Heart left ventricle (tissue), 16 donors: ENCODE measurements around the gene ZBTB3. TPM values are rescaled to one million over a fixed set of nuclear protein-coding genes. Genes with fewer than 3 reads are reported as not detected.

ENCODE experiments used
- ATAC-seq, 4 donors: fragments of 200-7000 bp; cut with Tn5 transposase; one replicate each; pipeline ENCODE4 v1.9.1; 2020 to 2022; ENCODE audit warnings: moderate library complexity in 4 of 4, mild to moderate bottlenecking in 3 of 4, moderate number of reproducible peaks in 1 of 4
- DNase-seq, 5 donors: peaks; one replicate each; pipeline ENCODE4 v3.0.0-alpha.2; 2020
- H3K27ac ChIP-seq, 12 donors: fragments of 200-600 bp; sonication (generic) in 4 of 12; one replicate each; pipeline versions ENCODE4 v1.5.0 to v1.8.0; 2016 to 2022; ENCODE audit warnings: mild to moderate bottlenecking in 2 of 12
- H3K27me3 ChIP-seq, 9 donors: fragments of 200-600 bp; sonication (generic) in 2 of 9; one replicate each; pipeline versions ENCODE4 v1.5.1 to v1.8.0; 2016 to 2022; ENCODE audit warnings: mild to moderate bottlenecking in 3 of 9
- H3K36me3 ChIP-seq, 9 donors: fragments of 200-600 bp; sonication (generic) in 2 of 9; one replicate each; pipeline versions ENCODE4 v1.5.0 to v1.8.0; 2018 to 2022; ENCODE audit warnings: mild to moderate bottlenecking in 2 of 9
- H3K4me1 ChIP-seq, 12 donors: fragments of 200-600 bp; sonication (generic) in 4 of 12; one replicate each; pipeline versions ENCODE4 v1.5.0 to v1.8.0; 2016 to 2022; ENCODE audit warnings: mild to moderate bottlenecking in 3 of 12
- H3K4me3 ChIP-seq, 12 donors: fragments of 200-600 bp; sonication (generic) in 4 of 12; one replicate each; pipeline versions ENCODE4 v1.5.0 to v1.8.0; 2017 to 2022; ENCODE audit warnings: mild to moderate bottlenecking in 9 of 12, moderate library complexity in 4 of 12
- H3K9me3 ChIP-seq, 12 donors: fragments of 200-600 bp; sonication (generic) in 4 of 12; one replicate each; pipeline versions ENCODE4 v1.5.0 to v1.8.0; 2016 to 2022; ENCODE audit warnings: mild to moderate bottlenecking in 1 of 12
- CTCF ChIP-seq, 12 donors: fragments of 200-600 bp; sonication (generic) in 4 of 12; IDR thresholded peaks; one replicate each; pipeline versions ENCODE4 v1.5.0 to v1.8.0; 2018 to 2022; ENCODE audit warnings: antibody characterized with exemption in 12 of 12, mild to moderate bottlenecking in 5 of 12
- POLR2A ChIP-seq, 2 donors: fragments of 450-650 bp; IDR thresholded peaks; one replicate each; pipeline ENCODE4 v1.6.1; 2017; ENCODE audit warnings: antibody characterized with exemption in 2 of 2, mild to moderate bottlenecking in 2 of 2, moderate library complexity in 2 of 2
- WGBS, 4 donors: extraction: QIAGEN DNeasy Blood & Tissue Kit in 2 of 4; methylation state at CpG; one replicate each; pipeline versions ENCODE4 v1.1.5 to v1.1.7; 2013 to 2018; 5-methylcytosine and 5-hydroxymethylcytosine counted together
- intact Hi-C, 10 donors: fragments of 100-400 bp; cut with DNase I; formaldehyde crosslinking; loops; one replicate each; pipeline versions ENCODE4 v1.11.1 to v1.14.2; 2022
- polyA plus RNA-seq, 2 donors: library from polyadenylated mRNA; stranded (reverse); fragments of 200-250 nt; gene quantifications; one replicate each; pipeline ENCODE4 v1.2.3, GENCODE V29; 2013
- total RNA-seq, 9 donors: library from RNA; depleted of rRNA in 2 of 9; stranded (reverse); fragments of >200 nt in 2 of 9; fragmentation: NEBNext Ultra II Directional in 3 of 9; extraction: Animal tissue kit (Norgen Biotek cat#: 25700) in 3 of 9; gene quantifications; one replicate each; pipeline versions ENCODE4 v1.1.0 to v1.2.4, GENCODE V29; 2016 to 2023
- donor health status: ischemic (EF 13 %, LVEDD 7.1; RV severe dilation, severe dysfunction).
- donor health status: healthy with polysubstance abuse.
- donor health status: DM: no; HTN: yes; CAD: no.
- donor health status: DM: no; HTN: no; CAD: no.
- donor health status: ischemic (EF 25% LVEDD 6.9; RV normal size, moderate dysfunction).
- donor health status: ischemic (EF 25% LVEDD 5.7; RV mildly dilated, moderate dysfunction).
- donor health status: healthy.
- donor health status: DM: yes; HTN: yes; CAD: no.
- donor health status: ischemic (EF 35%, LVEDD 5.7; RV mildly dilated, moderate dysfunction).
- donor health status: nonischemic (EF 11% LVEDD 7.7; RV severe dilation, severe dysfunction).
- donor health status: DM: yes; HTN: yes; CAD: no.
- donor health status: PGD.
- donor health status: ischemic (EF 29% LVEDD 5.4; RV normal size, mild dysfunction).
- donor health status: nonischemic (EF 23%, LVEDD 6.1; RV moderate dilation, normal function).

Gene ZBTB3
- total and polyA plus RNA-seq, 11 donors, result 3.5 to 16.6 (median 9.6) TPM

DNA sequence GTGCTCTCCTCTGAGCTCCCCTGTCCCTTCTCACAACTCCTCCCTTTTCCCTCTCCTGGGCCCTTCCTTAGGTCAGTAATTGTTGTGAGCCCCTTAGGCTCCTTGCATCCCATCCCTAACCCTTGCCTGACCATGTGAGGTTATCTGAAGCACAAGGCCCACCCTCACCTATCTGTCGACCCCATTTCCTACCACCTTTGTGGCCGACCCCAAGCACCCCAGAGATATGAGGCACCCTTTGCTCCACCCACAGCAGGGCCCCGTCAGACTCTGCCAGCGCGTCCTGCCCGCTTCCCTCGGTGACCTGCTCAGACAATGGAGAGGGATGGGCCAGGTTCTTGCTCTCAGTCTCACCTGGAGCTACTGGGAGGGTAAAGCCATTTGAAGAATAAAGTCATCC, 45.2 kb downstream of the ZBTB3 start:
- peak in 2 of 5 donors; percentile 28 to 30 for DNase-seq
- WGBS, 4 donors, result 5 to 7% (median 6%) methylated on average over 7 of the region's 7 CpGs
- H3K27me3 ChIP-seq, result no peaks in the 10 kb centered on the region
- no peak for TF ChIP-seq CTCF (IDR thresholded peaks at IDR 0.05)
- no peak for TF ChIP-seq POLR2A (IDR thresholded peaks at IDR 0.05)
- H3K4me3 ChIP-seq, result peak overlapping the region; percentile 38 to 75 (median 64)
- no peaks in the 10 kb centered on the region for H3K9me3 ChIP-seq
- H3K36me3 ChIP-seq, result peaks cover 0 to 40% (median 35%) of the 10 kb centered on the region in 9 donors
- H3K27ac ChIP-seq, result peak overlapping the region; percentile 87 to 99 (median 96)
- peaks cover 0 to 67% (median 43%) of the 10 kb centered on the region in 12 donors for H3K4me1 ChIP-seq
- intact Hi-C loops, result loop anchor here in 2 of 10 donors (1.0 to 5.0 kb wide), 4 partner anchors 18 to 41 kb away; partner anchors contain the start of genes C11orf98 (in 1 of the 2), CSKMT (in 1 of the 2), HNRNPUL2 (in 1 of the 2) and LBHD1 (in 1 of the 2)
- peak in 1 of 4 donors; percentile 1 for ATAC-seq

- intact Hi-C loops, result loop anchor here in 2 of 10 donors (5.0 kb wide), 2 partner anchors 36 to 41 kb away; partner anchors contain the start of genes C11orf98 (in 1 of the 2), CSKMT (in 1 of the 2), LBHD1 (in 1 of the 2) and UQCC3 (in 1 of the 2)
- H3K27me3 ChIP-seq, result no peaks in the 10 kb centered on the region
- H3K4me3 ChIP-seq, result peak overlapping the region in 9 of 12 donors; percentile 44 to 75 (median 64)
- 70 to 78% (median 71%) methylated on average over 5 of the region's 5 CpGs for WGBS, 4 donors
- H3K4me1 ChIP-seq, result peaks cover 0 to 69% (median 41%) of the 10 kb centered on the region in 12 donors
- ATAC-seq (no peak), DNase-seq (peak in 1 of 5 donors; percentile 23)
- peak overlapping the region in 10 of 12 donors; percentile 87 to 99 (median 96) for H3K27ac ChIP-seq
- no peak for TF ChIP-seq CTCF (IDR thresholded peaks at IDR 0.05)
- TF ChIP-seq POLR2A (IDR thresholded peaks at IDR 0.05), result no peak
- no peaks in the 10 kb centered on the region for H3K9me3 ChIP-seq
- peaks cover 0 to 38% (median 31%) of the 10 kb centered on the region in 9 donors for H3K36me3 ChIP-seq
Measured at GRCh38 chr11:62708392-62708791, 45.6 kb downstream of the ZBTB3 start.

DNA sequence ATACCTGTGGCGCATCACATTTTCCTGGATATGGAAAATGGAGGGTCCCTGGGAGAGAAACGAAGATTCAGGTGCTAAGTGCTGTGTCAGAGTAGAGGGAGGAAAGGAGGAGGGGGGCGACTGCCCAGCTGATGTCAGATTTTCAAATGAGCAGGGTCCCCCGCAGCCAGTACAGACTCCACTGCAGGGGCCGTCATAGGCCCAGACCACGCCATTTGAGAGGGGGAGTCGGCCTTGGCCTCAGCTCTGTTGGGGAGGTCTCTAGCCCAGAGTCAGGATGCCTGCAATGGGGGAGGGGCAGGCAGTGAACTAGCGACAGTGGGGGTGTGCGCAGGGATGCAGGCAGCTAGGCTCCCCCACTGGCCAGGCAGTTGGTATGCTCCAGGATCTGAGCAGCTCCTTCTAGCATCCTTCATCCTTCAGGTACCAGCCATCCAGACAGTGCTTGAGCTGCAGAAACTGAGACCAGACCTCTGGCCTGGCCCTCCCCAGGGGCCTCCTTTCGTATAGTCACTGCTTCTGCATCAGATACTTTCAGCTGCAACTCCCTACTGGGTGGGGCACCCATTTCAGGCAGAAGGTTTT, 46.6 kb downstream of the ZBTB3 start, which contains the start of the genes BSCL2 and GNG3:
Gene BSCL2 (minus strand): TSS at position 148 of the 585 bp plus-strand sequence. CDS start 229 bp downstream, outside the sequence.
Gene GNG3 (plus strand): TSS at position 400 of the 585 bp plus-strand sequence. CDS start 620 bp downstream, outside the sequence.
- peaks cover 0 to 34% (median 22%) of the 10 kb centered on the region in 9 donors for H3K36me3 ChIP-seq
- H3K27ac ChIP-seq, result peak within 1 kb of the TSS; percentile 71 to 99 (median 95)
- ATAC-seq (no peak), DNase-seq (peak in 2 of 5 donors; percentile 24 to 45)
- intact Hi-C loops, result loop anchor here in 2 of 10 donors (5.0 kb wide), 2 partner anchors 35 to 40 kb away; partner anchors contain the start of genes C11orf98 (in 1 of the 2), CSKMT (in 1 of the 2), LBHD1 (in 1 of the 2) and UQCC3 (in 1 of the 2)
- 79 to 91% (median 83%) methylated on average over 9 to 10 of the region's 10 CpGs for WGBS, 4 donors
- H3K4me1 ChIP-seq, result peaks cover 0 to 61% (median 34%) of the 10 kb centered on the region in 12 donors
- TF ChIP-seq POLR2A (IDR thresholded peaks at IDR 0.05) (no peak), CTCF (IDR thresholded peaks at IDR 0.05) (no peak)
- no peaks in the 10 kb centered on the region for H3K9me3 ChIP-seq
- H3K27me3 ChIP-seq, result no peaks in the 10 kb centered on the region
- peak within 1 kb of the TSS; percentile 63 to 89 (median 78) for H3K4me3 ChIP-seq

GRCh38 chr11:62706850-62707247, 47.1 kb downstream of the ZBTB3 start:
- DNase-seq (no peak), ATAC-seq (no peak)
- peak overlapping the region in 11 of 12 donors; percentile 63 to 89 (median 79) for H3K4me3 ChIP-seq
- H3K27me3 ChIP-seq, result no peaks in the 10 kb centered on the region
- peaks cover 0 to 34% (median 18%) of the 10 kb centered on the region in 9 donors for H3K36me3 ChIP-seq
- intact Hi-C loops, result loop anchor here in 2 of 10 donors (5.0 kb wide), 2 partner anchors 35 to 40 kb away; partner anchors contain the start of genes C11orf98 (in 1 of the 2), CSKMT (in 1 of the 2), LBHD1 (in 1 of the 2) and UQCC3 (in 1 of the 2)
- TF ChIP-seq CTCF (IDR thresholded peaks at IDR 0.05) (no peak), POLR2A (IDR thresholded peaks at IDR 0.05) (no peak)
- no peaks in the 10 kb centered on the region for H3K9me3 ChIP-seq
- H3K4me1 ChIP-seq, result peaks cover 0 to 61% (median 34%) of the 10 kb centered on the region in 12 donors
- 73 to 85% (median 81%) methylated on average over 8 of the region's 8 CpGs for WGBS, 4 donors
- H3K27ac ChIP-seq, result peak overlapping the region; percentile 71 to 95 (median 88)
